DOHH2 (cell line): ENCODE results near the gene CCDC146.

Experiments
- EZH2phosphoT487 ChIP-seq: fragments of 200-600 bp; sonication (generic); IDR thresholded peaks from 2 replicates; pipeline ENCODE4 v1.6.1; 2017; ENCODE audit warnings: borderline replicate concordance, mild to moderate bottlenecking, antibody characterized with exemption, low read length, moderate library complexity, mixed read lengths
- TF ChIP-seq, protein P1 (sequence below): fragments of 200-600 bp; sonication (generic); IDR thresholded peaks from one replicate; pipeline ENCODE4 v1.5.1; 2014; ENCODE audit warnings: antibody characterized with exemption, mild to moderate bottlenecking, low read depth, low read length; ENCODE audit not compliant: poor library complexity, severe bottlenecking

DNA sequence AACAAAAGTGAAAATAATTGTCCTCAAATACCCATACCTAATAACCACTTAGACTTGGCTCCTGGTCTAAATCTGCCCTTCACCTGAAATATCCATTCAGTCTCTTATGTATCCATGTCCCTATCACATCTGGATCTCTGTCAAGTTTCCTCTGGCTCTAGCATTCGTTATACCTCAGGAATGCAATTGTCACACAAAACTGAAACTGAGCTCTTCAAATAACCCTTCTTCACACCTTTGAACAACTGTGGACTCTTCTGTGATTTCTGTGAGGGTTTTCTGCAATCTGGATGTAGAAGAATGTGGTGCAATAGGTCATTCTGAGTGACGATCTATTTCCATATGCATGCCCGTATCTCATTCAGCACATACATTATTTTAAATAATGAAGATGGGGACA is 130.7 kb downstream of the CCDC146 start:
- TF ChIP-seq, protein P1, sequence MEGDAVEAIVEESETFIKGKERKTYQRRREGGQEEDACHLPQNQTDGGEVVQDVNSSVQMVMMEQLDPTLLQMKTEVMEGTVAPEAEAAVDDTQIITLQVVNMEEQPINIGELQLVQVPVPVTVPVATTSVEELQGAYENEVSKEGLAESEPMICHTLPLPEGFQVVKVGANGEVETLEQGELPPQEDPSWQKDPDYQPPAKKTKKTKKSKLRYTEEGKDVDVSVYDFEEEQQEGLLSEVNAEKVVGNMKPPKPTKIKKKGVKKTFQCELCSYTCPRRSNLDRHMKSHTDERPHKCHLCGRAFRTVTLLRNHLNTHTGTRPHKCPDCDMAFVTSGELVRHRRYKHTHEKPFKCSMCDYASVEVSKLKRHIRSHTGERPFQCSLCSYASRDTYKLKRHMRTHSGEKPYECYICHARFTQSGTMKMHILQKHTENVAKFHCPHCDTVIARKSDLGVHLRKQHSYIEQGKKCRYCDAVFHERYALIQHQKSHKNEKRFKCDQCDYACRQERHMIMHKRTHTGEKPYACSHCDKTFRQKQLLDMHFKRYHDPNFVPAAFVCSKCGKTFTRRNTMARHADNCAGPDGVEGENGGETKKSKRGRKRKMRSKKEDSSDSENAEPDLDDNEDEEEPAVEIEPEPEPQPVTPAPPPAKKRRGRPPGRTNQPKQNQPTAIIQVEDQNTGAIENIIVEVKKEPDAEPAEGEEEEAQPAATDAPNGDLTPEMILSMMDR: no peak
- TF ChIP-seq EZH2phosphoT487: no peak
